ENCODE results near the gene CPA1. TPM values are rescaled to one million over a fixed set of nuclear protein-coding genes. Genes with fewer than 3 reads are reported as not detected.

Gene CPA1
- total RNA-seq, 2 experiments from 2014 or later = not detected

DNA sequence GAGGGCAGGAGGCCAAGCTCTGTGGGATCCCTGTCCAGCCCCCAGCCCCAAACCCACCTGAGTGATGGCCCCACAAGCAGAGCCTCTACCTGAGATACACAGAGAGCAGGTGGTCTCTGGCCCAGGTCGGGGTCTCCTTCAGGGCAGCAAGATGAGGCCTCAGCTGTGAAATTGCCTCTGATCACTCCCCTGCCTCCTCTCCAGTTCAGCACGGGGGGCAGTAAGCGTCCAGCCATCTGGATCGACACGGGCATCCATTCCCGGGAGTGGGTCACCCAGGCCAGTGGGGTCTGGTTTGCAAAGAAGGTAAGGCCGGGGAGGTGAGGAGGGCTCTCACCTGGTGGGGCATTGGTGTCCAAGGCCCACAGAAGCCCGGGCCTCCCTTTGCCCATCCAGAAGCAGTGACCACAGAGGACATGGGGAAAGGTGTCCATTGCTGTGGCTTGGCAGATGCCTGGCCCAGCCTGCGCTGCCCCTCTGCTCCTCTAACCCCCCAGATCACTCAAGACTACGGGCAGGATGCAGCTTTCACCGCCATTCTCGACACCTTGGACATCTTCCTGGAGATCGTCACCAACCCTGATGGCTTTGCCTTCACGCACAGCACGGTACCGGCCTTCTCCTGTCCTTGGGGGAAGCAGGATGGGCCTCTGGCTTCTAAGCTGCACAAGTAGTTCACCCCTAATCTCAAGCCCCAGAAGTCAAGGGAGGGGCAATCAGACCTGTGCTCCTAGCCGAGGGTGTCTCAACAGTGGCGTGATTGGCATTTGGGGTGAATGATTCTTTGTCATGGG is 3.1 kb downstream of the CPA1 start:
- CTCF ChIA-PET = no interaction called here
- Histone ChIP-seq H3K36me3 (ENCODE audit: insufficient read depth, low read length) (no peaks in the 10 kb centered on the region), H3K9me3 (ENCODE audit: control insufficient read depth in 1 of 2, insufficient read depth in 1 of 2, low read length in 2 of 2) (peaks cover 0 to 9% of the 10 kb centered on the region in 2 experiments), H3K4me1 (ENCODE audit: insufficient read depth, low read length) (no peaks in the 10 kb centered on the region), H3K27ac (ENCODE audit: low read depth in 1 of 2, low read length in 2 of 2) (no peak overlapping the region), H3K4me3 (ENCODE audit: low read length) (no peak overlapping the region), H3K27me3 (ENCODE audit: control insufficient read depth in 1 of 2, insufficient read depth in 2 of 2, low read length in 2 of 2) (no peaks in the 10 kb centered on the region)
- intact Hi-C loops (cut with DNase I, micrococcal nuclease) = no loop called here
- H3K27ac Mint-ChIP-seq = no peak overlapping the region
- no peaks in the 10 kb centered on the region for H3K4me1 Mint-ChIP-seq (ENCODE audit: low read depth)
- DNase-seq (no peak), ATAC-seq (ENCODE audit: poor library complexity) (no peak)
- POLR2A ChIA-PET = interaction anchor here (0.6 kb wide), 1 partner anchor 12 kb away, joined by 3 read pairs; no protein-coding TSS in a partner anchor
- no peaks in the 10 kb centered on the region for H3K36me3 Mint-ChIP-seq (ENCODE audit: low read depth)
- no peak overlapping the region for H3K4me3 Mint-ChIP-seq
- TF ChIP-seq, protein P1, sequence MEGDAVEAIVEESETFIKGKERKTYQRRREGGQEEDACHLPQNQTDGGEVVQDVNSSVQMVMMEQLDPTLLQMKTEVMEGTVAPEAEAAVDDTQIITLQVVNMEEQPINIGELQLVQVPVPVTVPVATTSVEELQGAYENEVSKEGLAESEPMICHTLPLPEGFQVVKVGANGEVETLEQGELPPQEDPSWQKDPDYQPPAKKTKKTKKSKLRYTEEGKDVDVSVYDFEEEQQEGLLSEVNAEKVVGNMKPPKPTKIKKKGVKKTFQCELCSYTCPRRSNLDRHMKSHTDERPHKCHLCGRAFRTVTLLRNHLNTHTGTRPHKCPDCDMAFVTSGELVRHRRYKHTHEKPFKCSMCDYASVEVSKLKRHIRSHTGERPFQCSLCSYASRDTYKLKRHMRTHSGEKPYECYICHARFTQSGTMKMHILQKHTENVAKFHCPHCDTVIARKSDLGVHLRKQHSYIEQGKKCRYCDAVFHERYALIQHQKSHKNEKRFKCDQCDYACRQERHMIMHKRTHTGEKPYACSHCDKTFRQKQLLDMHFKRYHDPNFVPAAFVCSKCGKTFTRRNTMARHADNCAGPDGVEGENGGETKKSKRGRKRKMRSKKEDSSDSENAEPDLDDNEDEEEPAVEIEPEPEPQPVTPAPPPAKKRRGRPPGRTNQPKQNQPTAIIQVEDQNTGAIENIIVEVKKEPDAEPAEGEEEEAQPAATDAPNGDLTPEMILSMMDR (IDR thresholded peaks at IDR 0.05) = no peak
- H3K9me3 Mint-ChIP-seq = no peaks in the 10 kb centered on the region
- no peaks in the 10 kb centered on the region for H3K27me3 Mint-ChIP-seq

DNA sequence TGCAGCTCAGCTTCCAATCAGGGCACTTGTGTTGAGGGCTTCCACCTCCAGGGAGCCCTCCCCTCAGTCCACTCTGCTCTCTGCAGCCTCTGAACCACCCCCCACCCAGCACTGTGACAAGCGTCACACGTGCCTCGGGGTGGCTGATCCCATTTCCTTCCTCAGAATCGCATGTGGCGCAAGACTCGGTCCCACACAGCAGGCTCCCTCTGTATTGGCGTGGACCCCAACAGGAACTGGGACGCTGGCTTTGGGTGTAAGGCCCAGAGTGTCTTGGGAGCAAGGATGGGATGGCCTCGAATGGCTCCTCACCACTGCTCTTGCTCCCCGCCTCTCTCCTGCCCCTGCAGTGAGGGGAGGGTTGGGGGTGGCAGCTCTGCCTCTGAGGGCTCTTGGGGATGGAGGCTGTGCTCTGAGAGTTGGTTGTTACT is 4.1 kb downstream of the CPA1 start:
- no peaks in the 10 kb centered on the region for H3K9me3 Mint-ChIP-seq
- H3K27ac ChIP-seq (ENCODE audit: low read depth in 1 of 2, low read length in 2 of 2) = no peak overlapping the region
- no peaks in the 10 kb centered on the region for H3K27me3 Mint-ChIP-seq
- ChIA-PET POLR2A (no interaction called here), CTCF (no interaction called here)
- no peaks in the 10 kb centered on the region for H3K27me3 ChIP-seq (ENCODE audit: control insufficient read depth in 1 of 2, insufficient read depth in 2 of 2, low read length in 2 of 2)
- TF ChIP-seq, protein P1 (IDR thresholded peaks at IDR 0.05) = no peak
- H3K4me1 ChIP-seq (ENCODE audit: insufficient read depth, low read length) = no peaks in the 10 kb centered on the region
- H3K4me1 Mint-ChIP-seq (ENCODE audit: low read depth) = no peaks in the 10 kb centered on the region
- H3K27ac Mint-ChIP-seq = no peak overlapping the region
- no peak overlapping the region for H3K4me3 Mint-ChIP-seq
- no peak overlapping the region for H3K4me3 ChIP-seq (ENCODE audit: low read length)
- peaks cover 0 to 9% of the 10 kb centered on the region in 2 experiments for H3K9me3 ChIP-seq (ENCODE audit: control insufficient read depth in 1 of 2, insufficient read depth in 1 of 2, low read length in 2 of 2)
- no peaks in the 10 kb centered on the region for H3K36me3 ChIP-seq (ENCODE audit: insufficient read depth, low read length)
- intact Hi-C loops (cut with DNase I, micrococcal nuclease) = no loop called here
- H3K36me3 Mint-ChIP-seq (ENCODE audit: low read depth) = no peaks in the 10 kb centered on the region
- no peak for ATAC-seq (ENCODE audit: poor library complexity)
- DNase-seq = no peak

DNA sequence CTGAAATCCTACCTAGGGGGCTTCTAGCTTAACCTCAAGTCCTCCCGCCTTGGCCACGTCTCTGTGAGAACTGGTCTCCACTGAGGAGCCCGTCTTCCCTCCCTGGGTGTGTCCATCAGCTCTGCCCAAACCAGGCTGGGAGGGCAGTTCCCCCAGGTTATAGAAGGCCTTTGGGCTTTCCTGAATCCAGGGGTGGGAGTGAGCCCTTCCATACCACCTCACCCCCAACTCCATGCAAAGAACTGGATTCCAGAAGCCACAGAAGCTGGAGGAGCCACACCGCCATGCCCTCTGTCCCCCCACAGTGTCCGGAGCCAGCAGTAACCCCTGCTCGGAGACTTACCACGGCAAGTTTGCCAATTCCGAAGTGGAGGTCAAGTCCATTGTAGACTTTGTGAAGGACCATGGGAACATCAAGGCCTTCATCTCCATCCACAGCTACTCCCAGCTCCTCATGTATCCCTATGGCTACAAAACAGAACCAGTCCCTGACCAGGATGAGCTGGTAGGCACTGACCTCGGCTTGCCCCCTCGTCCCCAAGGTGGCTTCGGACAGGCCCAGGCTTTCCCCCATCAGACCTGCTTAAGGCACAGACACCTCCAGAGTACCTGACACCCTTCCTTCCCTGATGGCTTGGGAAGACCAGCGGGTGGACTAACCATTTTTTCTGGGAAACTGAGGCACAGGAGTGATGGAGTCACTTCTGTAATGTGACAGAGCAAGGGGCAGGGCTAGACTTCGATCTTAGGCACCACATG is 4.7 kb downstream of the CPA1 start:
- CTCF ChIA-PET = no interaction called here
- POLR2A ChIA-PET = no interaction called here
- no peak for DNase-seq

More for the DNA sequence above, 4.7 kb downstream of the CPA1 start:
- Histone ChIP-seq H3K27me3 (ENCODE audit: control insufficient read depth in 1 of 2, insufficient read depth in 2 of 2, low read length in 2 of 2) (no peaks in the 10 kb centered on the region), H3K4me3 (ENCODE audit: low read length) (no peak overlapping the region), H3K4me1 (ENCODE audit: insufficient read depth, low read length) (no peaks in the 10 kb centered on the region), H3K27ac (ENCODE audit: low read depth in 1 of 2, low read length in 2 of 2) (no peak overlapping the region), H3K9me3 (ENCODE audit: control insufficient read depth in 1 of 2, insufficient read depth in 1 of 2, low read length in 2 of 2) (peaks cover 0 to 9% of the 10 kb centered on the region in 2 experiments), H3K36me3 (ENCODE audit: insufficient read depth, low read length) (no peaks in the 10 kb centered on the region)
- intact Hi-C loops (cut with DNase I, micrococcal nuclease) = no loop called here
- Mint-ChIP-seq H3K9me3 (no peaks in the 10 kb centered on the region), H3K27ac (no peak overlapping the region), H3K4me3 (no peak overlapping the region), H3K36me3 (ENCODE audit: low read depth) (no peaks in the 10 kb centered on the region), H3K27me3 (no peaks in the 10 kb centered on the region), H3K4me1 (ENCODE audit: low read depth) (no peaks in the 10 kb centered on the region)
- ATAC-seq (ENCODE audit: poor library complexity) = no peak
- TF ChIP-seq, protein P1 (IDR thresholded peaks at IDR 0.05) = no peak
